Stimulated activated memory B cell treated with anti-CD40 and anti-IgM and Interleukin-4, amounts not matched to agents 10 μg/mL and 1 μg/mL and 100 μg/mL, for 72 hours (primary cell): ENCODE results near the gene FRMD5.
"Not testable (repeated sequence)": the region's sequence is repeated elsewhere in the genome, so short reads cannot be mapped to it uniquely, and the experiment has no call there.

Experiments
- ATAC-seq: fragments of 150-1000 bp; cut with Tn5 transposase; 2 replicates; pipeline ENCODE4 v1.10.0; 2021
- H3K27ac Mint-ChIP-seq: one replicate; pipeline ENCODE4 v1.8.0; 2022; ENCODE audit warnings: mild to moderate bottlenecking, mixed read lengths
- H3K27me3 Mint-ChIP-seq: one replicate; pipeline ENCODE4 v1.8.0; 2022; ENCODE audit warnings: mixed read lengths
- H3K36me3 Mint-ChIP-seq: one replicate; pipeline ENCODE4 v1.8.0; 2022; ENCODE audit warnings: mixed read lengths
- H3K4me1 Mint-ChIP-seq: one replicate; pipeline ENCODE4 v1.8.0; 2022; ENCODE audit warnings: mixed read lengths
- H3K4me3 Mint-ChIP-seq: one replicate; pipeline ENCODE4 v1.8.0; 2022; ENCODE audit warnings: mild to moderate bottlenecking, moderate library complexity, mixed read lengths
- H3K9me3 Mint-ChIP-seq: one replicate; pipeline ENCODE4 v1.8.0; 2022; ENCODE audit warnings: mixed read lengths

FRMD5 gene

GRCh38 chr15:44035781-44036699, 159.0 kb downstream of the FRMD5 start:
- Mint-ChIP-seq H3K4me3 (no peak overlapping the region), H3K9me3 (peaks cover 5% of the 10 kb centered on the region), H3K36me3 (no peaks in the 10 kb centered on the region), H3K27ac (no peak overlapping the region), H3K4me1 (no peaks in the 10 kb centered on the region), H3K27me3 (peaks cover 43% of the 10 kb centered on the region)
- no peak for ATAC-seq

DNA sequence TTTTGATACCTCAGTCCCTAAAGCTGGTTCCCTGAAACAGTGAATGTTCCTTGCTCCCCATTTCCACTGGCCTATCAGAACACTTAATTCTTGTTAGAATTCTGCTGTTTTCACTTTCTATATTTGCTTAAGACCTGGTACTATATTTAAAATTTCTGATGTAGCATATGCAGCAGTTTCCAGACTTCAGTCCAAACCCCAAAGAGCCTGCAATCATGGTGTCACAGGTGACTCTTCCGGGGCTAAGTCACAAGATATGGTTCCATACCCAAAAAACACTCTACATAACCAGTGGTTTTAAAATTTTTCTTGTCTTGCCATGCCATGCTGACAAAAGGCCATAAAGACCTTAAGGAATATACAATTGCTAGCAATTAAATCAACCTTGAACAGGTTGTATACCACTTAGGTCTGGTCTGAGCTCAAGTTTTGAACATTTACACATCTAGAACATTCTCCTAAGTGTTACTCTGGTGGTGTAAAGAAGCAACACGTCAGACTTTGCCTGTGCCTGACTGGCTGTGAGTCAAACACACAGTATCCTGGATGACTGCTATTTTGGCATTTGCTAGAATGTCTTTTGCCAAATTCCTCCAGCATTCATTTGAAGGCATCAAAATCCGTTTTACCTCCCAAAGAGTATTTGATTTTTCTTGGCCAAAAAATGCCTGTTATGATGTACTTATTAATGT, 160.0 kb downstream of the FRMD5 start:
- Mint-ChIP-seq H3K4me1 (no peaks in the 10 kb centered on the region), H3K27ac (no peak overlapping the region), H3K4me3 (no peak overlapping the region), H3K9me3 (peaks cover 3% of the 10 kb centered on the region), H3K27me3 (peaks cover 34% of the 10 kb centered on the region), H3K36me3 (no peaks in the 10 kb centered on the region)
- ATAC-seq, result no peak

DNA sequence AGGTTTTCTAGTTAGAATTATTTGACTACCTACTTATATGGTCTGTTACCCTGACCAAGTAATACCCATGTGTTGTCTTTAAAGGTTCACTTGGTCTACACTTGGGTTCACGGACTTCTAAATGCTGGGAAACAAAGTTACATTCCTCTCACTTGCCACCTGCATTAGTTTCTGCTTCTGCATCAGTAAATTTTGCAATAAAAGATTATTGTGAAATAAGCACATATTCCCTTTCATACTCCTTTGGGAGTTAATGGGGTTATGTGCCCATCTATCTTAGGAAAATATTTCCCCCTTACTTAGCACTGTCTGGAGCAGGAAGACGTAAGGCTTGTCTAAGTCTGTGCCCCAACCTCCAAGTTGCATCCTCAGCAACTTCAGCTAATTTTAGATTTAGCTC, 160.7 kb downstream of the FRMD5 start:
- no peak for ATAC-seq
- H3K27me3 Mint-ChIP-seq, result peaks cover 26% of the 10 kb centered on the region
- H3K27ac Mint-ChIP-seq, result no peak overlapping the region
- H3K36me3 Mint-ChIP-seq, result no peaks in the 10 kb centered on the region
- no peaks in the 10 kb centered on the region for H3K4me1 Mint-ChIP-seq
- H3K9me3 Mint-ChIP-seq, result no peaks in the 10 kb centered on the region
- no peak overlapping the region for H3K4me3 Mint-ChIP-seq

- no peak overlapping the region for H3K4me3 Mint-ChIP-seq
- no peak overlapping the region for H3K27ac Mint-ChIP-seq
- no peaks in the 10 kb centered on the region for H3K9me3 Mint-ChIP-seq
- H3K4me1 Mint-ChIP-seq, result no peaks in the 10 kb centered on the region
- ATAC-seq, result no peak
- H3K27me3 Mint-ChIP-seq, result peaks cover 23% of the 10 kb centered on the region
- H3K36me3 Mint-ChIP-seq, result no peaks in the 10 kb centered on the region
Measured at GRCh38 chr15:44033894-44034293, 161.2 kb downstream of the FRMD5 start.

DNA sequence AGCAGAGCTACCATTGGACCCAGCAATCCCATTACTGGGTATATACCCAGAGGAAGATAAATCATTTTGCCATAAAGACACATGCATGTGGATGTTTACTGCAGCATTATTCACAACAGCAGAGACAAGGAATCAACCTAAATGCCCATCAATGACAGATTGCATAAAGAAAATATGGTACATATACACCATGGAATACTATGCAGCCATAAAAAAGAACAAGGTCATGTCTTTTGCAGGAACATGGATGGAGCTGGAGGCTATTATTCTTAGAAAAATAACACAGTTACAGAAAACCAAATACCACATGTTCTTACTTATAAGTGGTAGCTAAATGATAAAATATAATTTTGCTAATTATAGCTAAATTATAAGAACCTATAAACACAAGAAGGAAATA, 162.3 kb downstream of the FRMD5 start:
- not testable (repeated sequence) for H3K4me1 Mint-ChIP-seq, ATAC-seq, H3K4me3 Mint-ChIP-seq, H3K27ac Mint-ChIP-seq, H3K36me3 Mint-ChIP-seq, H3K9me3 Mint-ChIP-seq
- peaks cover 22% of the 10 kb centered on the region for H3K27me3 Mint-ChIP-seq

GRCh38 chr15:44029940-44030568, 165.0 kb downstream of the FRMD5 start:
- H3K36me3 Mint-ChIP-seq, result no peaks in the 10 kb centered on the region
- H3K27me3 Mint-ChIP-seq, result peaks cover 39% of the 10 kb centered on the region
- no peak overlapping the region for H3K27ac Mint-ChIP-seq
- no peak overlapping the region for H3K4me3 Mint-ChIP-seq
- H3K9me3 Mint-ChIP-seq, result no peaks in the 10 kb centered on the region
- ATAC-seq, result no peak
- H3K4me1 Mint-ChIP-seq, result no peaks in the 10 kb centered on the region

DNA sequence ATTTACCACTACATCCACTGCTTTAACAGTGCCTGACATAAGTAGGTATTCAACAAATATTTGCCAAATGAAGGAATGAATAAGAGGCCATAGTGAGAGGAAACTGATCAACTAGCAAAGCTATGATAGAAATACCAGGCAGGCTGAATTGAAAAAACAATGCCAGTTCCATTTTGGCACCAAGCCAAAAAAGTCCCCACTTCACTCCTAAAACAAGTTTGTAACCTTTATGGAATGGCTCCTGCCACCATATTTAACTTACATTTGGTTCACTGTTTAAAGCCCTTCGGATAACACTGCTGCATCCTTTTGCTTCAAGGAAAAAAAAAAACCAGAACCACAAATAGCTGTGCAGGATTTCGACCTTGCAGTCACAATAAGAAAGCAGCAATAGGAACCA, 166.1 kb downstream of the FRMD5 start:
- Mint-ChIP-seq H3K27me3 (peaks cover 39% of the 10 kb centered on the region), H3K9me3 (no peaks in the 10 kb centered on the region), H3K36me3 (no peaks in the 10 kb centered on the region), H3K4me1 (no peaks in the 10 kb centered on the region), H3K27ac (no peak overlapping the region), H3K4me3 (no peak overlapping the region)
- ATAC-seq, result no peak

DNA sequence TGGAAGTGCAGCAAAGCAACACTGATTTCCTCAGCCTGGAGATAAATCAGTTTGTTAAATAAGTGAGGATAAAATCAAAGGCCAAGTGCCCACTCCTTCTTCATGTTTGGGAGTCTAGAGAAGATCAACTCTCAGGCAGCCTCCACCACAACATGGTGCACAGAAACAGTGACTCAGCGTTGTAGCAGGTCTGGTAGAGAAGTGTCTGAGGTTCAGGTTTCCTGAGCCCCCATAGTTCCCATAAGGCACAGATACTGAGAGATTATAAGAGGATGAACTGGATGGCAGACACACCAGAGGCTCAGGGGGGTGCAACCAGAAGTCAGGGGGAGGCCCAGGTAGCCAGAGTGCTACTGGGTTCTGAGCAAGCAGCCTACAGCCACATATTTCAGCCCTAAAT, 166.7 kb downstream of the FRMD5 start:
- Mint-ChIP-seq H3K4me1 (no peaks in the 10 kb centered on the region), H3K27me3 (peaks cover 39% of the 10 kb centered on the region), H3K27ac (no peak overlapping the region), H3K4me3 (no peak overlapping the region), H3K36me3 (no peaks in the 10 kb centered on the region), H3K9me3 (no peaks in the 10 kb centered on the region)
- ATAC-seq, result no peak

- peaks cover 5% of the 10 kb centered on the region for H3K9me3 Mint-ChIP-seq
Measured at GRCh38 chr15:44024155-44024554, 170.9 kb downstream of the FRMD5 start.

GRCh38 chr15:44023176-44023575, 171.9 kb downstream of the FRMD5 start:
- Mint-ChIP-seq H3K9me3 (peaks cover 5% of the 10 kb centered on the region), H3K4me3 (no peak overlapping the region), H3K27ac (no peak overlapping the region), H3K4me1 (no peaks in the 10 kb centered on the region), H3K36me3 (no peaks in the 10 kb centered on the region), H3K27me3 (peaks cover 34% of the 10 kb centered on the region)
- ATAC-seq, result no peak

More at GRCh38 chr15:44024155-44024554, 170.9 kb downstream of the FRMD5 start:
- ATAC-seq, result no peak
- Mint-ChIP-seq H3K27ac (no peak overlapping the region), H3K27me3 (peaks cover 40% of the 10 kb centered on the region), H3K4me3 (no peak overlapping the region), H3K36me3 (no peaks in the 10 kb centered on the region), H3K4me1 (no peaks in the 10 kb centered on the region)

DNA sequence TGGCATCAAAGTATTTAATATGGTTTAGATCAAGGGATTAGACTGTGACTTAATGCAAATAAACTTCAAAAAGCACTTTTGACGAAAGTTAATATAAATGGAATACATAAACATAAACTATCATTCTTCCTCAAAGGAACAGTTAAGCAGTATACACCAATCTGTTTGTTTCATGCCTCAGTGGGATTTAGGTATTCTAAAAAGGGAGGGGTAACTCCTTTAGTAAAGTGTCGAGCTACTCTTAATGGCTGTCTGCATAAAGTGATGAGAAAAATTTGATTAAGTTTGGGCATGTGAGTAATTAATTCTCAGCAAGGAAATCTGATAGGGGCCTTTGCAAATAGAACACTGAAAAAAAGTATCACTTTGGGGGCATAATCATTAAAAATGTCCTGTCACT, 176.9 kb downstream of the FRMD5 start:
- Mint-ChIP-seq H3K27me3 (peaks cover 16% of the 10 kb centered on the region), H3K4me1 (no peaks in the 10 kb centered on the region), H3K9me3 (peaks cover 4% of the 10 kb centered on the region), H3K4me3 (no peak overlapping the region), H3K36me3 (no peaks in the 10 kb centered on the region), H3K27ac (no peak overlapping the region)
- no peak for ATAC-seq

GRCh38 chr15:44015545-44016305, 179.3 kb downstream of the FRMD5 start:
- no peaks in the 10 kb centered on the region for H3K36me3 Mint-ChIP-seq
- no peak for ATAC-seq
- peaks cover 20% of the 10 kb centered on the region for H3K27me3 Mint-ChIP-seq
- no peak overlapping the region for H3K27ac Mint-ChIP-seq
- H3K4me3 Mint-ChIP-seq, result no peak overlapping the region
- H3K9me3 Mint-ChIP-seq, result no peaks in the 10 kb centered on the region
- no peaks in the 10 kb centered on the region for H3K4me1 Mint-ChIP-seq

DNA sequence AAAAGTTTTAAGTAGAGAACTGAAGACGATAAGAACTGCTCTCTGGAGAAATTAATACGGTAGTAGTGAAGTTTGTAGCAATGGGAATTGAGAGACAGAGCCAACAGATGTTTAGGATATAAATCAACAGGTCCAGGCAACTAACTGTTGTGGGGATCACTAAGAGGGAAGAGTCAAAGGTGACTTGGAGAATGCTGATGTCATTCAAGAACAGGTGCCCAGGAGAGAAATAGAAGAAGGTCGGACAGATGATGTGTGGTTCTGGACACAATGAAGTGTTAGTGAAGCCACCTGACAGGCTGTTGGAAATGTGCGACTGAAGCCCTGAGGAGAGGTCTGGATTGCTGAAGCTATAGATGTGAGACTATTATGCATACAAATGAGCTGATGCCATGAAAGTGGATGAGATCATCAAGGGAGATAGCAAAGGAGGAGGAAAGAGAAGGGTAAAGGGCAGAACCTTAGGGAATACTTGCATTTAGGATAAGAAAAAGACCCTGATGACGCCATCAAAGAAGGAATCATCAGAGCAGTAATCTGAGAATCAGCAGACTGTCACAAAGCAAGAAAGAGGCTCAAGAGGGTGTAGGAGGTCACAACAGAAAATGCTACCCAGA, 183.7 kb downstream of the FRMD5 start:
- ATAC-seq, result no peak
- Mint-ChIP-seq H3K9me3 (no peaks in the 10 kb centered on the region), H3K4me1 (no peaks in the 10 kb centered on the region), H3K27me3 (peaks cover 39% of the 10 kb centered on the region), H3K36me3 (no peaks in the 10 kb centered on the region), H3K27ac (no peak overlapping the region), H3K4me3 (no peak overlapping the region)

DNA sequence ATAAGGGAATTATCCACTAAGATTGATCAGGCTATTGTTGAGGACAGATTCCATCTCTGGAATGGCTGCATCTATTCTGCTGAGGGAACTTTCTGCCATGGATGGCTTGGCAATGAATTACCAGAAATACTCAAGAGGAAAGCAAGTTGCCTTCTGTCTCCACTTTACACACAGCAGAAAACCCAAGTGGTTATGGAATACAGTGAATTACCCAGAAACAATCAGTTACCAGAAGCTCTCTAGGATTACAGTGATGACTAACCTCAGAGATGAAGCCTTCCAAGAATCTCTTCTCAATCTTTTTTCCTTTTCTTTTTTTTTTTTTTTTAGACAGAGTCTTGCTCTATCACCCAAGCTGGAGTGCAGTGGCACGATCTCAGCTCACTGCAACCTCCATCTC, 185.0 kb downstream of the FRMD5 start:
- H3K27me3 Mint-ChIP-seq, result peaks cover 39% of the 10 kb centered on the region
- no peak overlapping the region for H3K27ac Mint-ChIP-seq
- ATAC-seq, result no peak
- no peaks in the 10 kb centered on the region for H3K36me3 Mint-ChIP-seq
- H3K4me3 Mint-ChIP-seq, result no peak overlapping the region
- no peaks in the 10 kb centered on the region for H3K9me3 Mint-ChIP-seq
- H3K4me1 Mint-ChIP-seq, result no peaks in the 10 kb centered on the region

DNA sequence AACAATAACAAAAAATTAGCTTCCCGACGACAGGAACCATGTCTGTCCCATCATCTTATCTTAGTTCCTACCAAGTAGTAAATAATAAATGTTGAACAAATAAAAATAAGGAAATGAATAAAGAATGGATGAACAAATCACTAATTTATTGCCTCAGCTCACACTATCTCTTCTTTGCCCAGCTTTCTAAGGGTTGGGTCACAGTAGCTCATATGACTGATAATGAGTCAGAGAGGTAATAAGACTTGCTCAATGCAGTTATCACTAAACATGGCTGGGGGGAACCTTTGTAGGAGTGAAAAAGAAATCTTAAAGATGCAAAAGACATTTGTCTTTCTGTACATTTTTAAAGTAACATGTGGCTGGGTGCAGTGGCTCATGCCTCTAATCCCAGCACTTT, 186.0 kb downstream of the FRMD5 start:
- Mint-ChIP-seq H3K4me3 (no peak overlapping the region), H3K27me3 (peaks cover 36% of the 10 kb centered on the region), H3K36me3 (no peaks in the 10 kb centered on the region), H3K4me1 (no peaks in the 10 kb centered on the region), H3K9me3 (no peaks in the 10 kb centered on the region), H3K27ac (no peak overlapping the region)
- no peak for ATAC-seq
